OCI-LY7 (cell line): ENCODE data around the gene MYCBPAP. TPM values are rescaled to one million over a fixed set of nuclear protein-coding genes. Genes with fewer than 3 reads are reported as not detected.

Experiments used
- BruUV-seq: library from RNA; stranded (reverse); fragments of 400-500 nt; replicated peaks from 2 replicates; lab custom pipeline; 2021; lab: Mats Ljungman, UMichigan
- CTCF ChIA-PET: fragments of 300-600 bp; sonication (Branson Sonifier 250); formaldehyde crosslinking; loops from one replicate; lab custom pipeline; 2022; ENCODE audit warnings: antibody characterized with exemption; ENCODE audit not compliant: unreplicated experiment; lab: Charles Lee
- POLR2A ChIA-PET: fragments of 300-600 bp; sonication (Branson Sonifier 250); formaldehyde crosslinking; loops from one replicate; lab custom pipeline; 2022; ENCODE audit warnings: antibody characterized with exemption; lab: Charles Lee
- DNase-seq: peaks from one replicate; pipeline ENCODE4 v3.0.0-alpha.2; 2015; ENCODE audit warnings: low spot score
- H2AFZ ChIP-seq: fragments of 200-600 bp; sonication (generic), shearing (Covaris generic); 2 replicates; pipeline ENCODE4 v1.6.1; 2014; ENCODE audit warnings: mild to moderate bottlenecking, antibody characterized with exemption, low read length, moderate library complexity
- H3K27ac ChIP-seq: fragments of 200-600 bp; sonication (generic); 2 replicates; pipeline ENCODE4 v1.5.1; 2014; ENCODE audit warnings: mixed run types, low read depth, mild to moderate bottlenecking, moderate library complexity, low read length, inconsistent platforms; ENCODE audit not compliant: poor library complexity, severe bottlenecking
- H3K36me3 ChIP-seq: fragments of 200-600 bp; sonication (generic); 2 replicates; pipeline ENCODE4 v1.6.1; 2014; ENCODE audit warnings: mild to moderate bottlenecking, antibody characterized with exemption, low read length, moderate library complexity, mixed read lengths; ENCODE audit not compliant: insufficient read depth
- H3K4me1 ChIP-seq: fragments of 200-600 bp; sonication (generic); 2 replicates; pipeline ENCODE4 v1.5.1; 2014; ENCODE audit warnings: mild to moderate bottlenecking, low read length; ENCODE audit not compliant: insufficient read depth, poor library complexity, severe bottlenecking
- H3K4me2 ChIP-seq: fragments of 200-600 bp; sonication (generic); 2 replicates; pipeline ENCODE4 v1.6.1; 2014; ENCODE audit warnings: mild to moderate bottlenecking, low read length
- H3K4me3 ChIP-seq: fragments of 200-600 bp; sonication (generic); 2 replicates; pipeline ENCODE4 v1.5.1; 2014; ENCODE audit warnings: mild to moderate bottlenecking, low read depth, low read length; ENCODE audit not compliant: poor library complexity, severe bottlenecking
- H3K79me2 ChIP-seq: fragments of 200-600 bp; sonication (generic); 2 replicates; pipeline ENCODE4 v1.6.1; 2016; ENCODE audit warnings: low read depth, mild to moderate bottlenecking, low read length, moderate library complexity, mixed read lengths; ENCODE audit not compliant: insufficient read depth
- H3K9me2 ChIP-seq: fragments of 200-600 bp; sonication (generic); 2 replicates; pipeline ENCODE4 v1.6.1; 2016; ENCODE audit warnings: mild to moderate bottlenecking, low read length, mixed read lengths; ENCODE audit not compliant: insufficient read depth
- H3K9me3 ChIP-seq: fragments of 200-600 bp; sonication (generic); 2 replicates; pipeline ENCODE4 v1.6.1; 2014; ENCODE audit warnings: mild to moderate bottlenecking, mixed run types, low read length, mixed read lengths
- H4K20me1 ChIP-seq: fragments of 200-600 bp; sonication (generic); 2 replicates; pipeline ENCODE4 v1.6.1; 2014; ENCODE audit warnings: mild to moderate bottlenecking, antibody characterized with exemption, low read length, moderate library complexity, mixed read lengths; ENCODE audit not compliant: insufficient read depth
- CTCF ChIP-seq: fragments of 200-600 bp; sonication (generic); conservative IDR thresholded peaks from 2 replicates; pipeline ENCODE4 v1.5.1; 2014; ENCODE audit warnings: mild to moderate bottlenecking, antibody characterized with exemption, low read length, moderate library complexity, mixed read lengths
- EZH2phosphoT487 ChIP-seq: fragments of 200-600 bp; sonication (generic); IDR thresholded peaks from 2 replicates; pipeline ENCODE4 v1.6.1; 2018; ENCODE audit warnings: low read depth, borderline replicate concordance, mild to moderate bottlenecking, mixed run types, antibody characterized with exemption, low read length, moderate library complexity, mixed read lengths
- intact Hi-C: fragments of 100-400 bp; cut with micrococcal nuclease; formaldehyde crosslinking; loops from one replicate; pipeline ENCODE4 v1.10.0; 2022; ENCODE audit not compliant: unreplicated experiment
- total RNA-seq, 2 experiments: library from RNA; depleted of rRNA in 1 of 2; stranded (reverse); fragments of >200 nt in 1 of 2; shearing (Covaris generic) in 1 of 2; gene quantifications; 2 replicates each; pipeline ENCODE4 v1.2.3, GENCODE V29; 2014 to 2022

The MYCBPAP gene
- total RNA-seq, 2 experiments from 2014 or later: 5.0 to 6.8 TPM

- TF ChIP-seq CTCF: peak; percentile 70
- no peak for TF ChIP-seq EZH2phosphoT487
- POLR2A ChIA-PET: interaction anchor here (0.5 kb wide), 1 partner anchor 208 kb away, joined by 3 read pairs; no protein-coding TSS in a partner anchor
Measured at GRCh38 chr17:50550661-50551432, 42.6 kb downstream of the MYCBPAP start.

DNA sequence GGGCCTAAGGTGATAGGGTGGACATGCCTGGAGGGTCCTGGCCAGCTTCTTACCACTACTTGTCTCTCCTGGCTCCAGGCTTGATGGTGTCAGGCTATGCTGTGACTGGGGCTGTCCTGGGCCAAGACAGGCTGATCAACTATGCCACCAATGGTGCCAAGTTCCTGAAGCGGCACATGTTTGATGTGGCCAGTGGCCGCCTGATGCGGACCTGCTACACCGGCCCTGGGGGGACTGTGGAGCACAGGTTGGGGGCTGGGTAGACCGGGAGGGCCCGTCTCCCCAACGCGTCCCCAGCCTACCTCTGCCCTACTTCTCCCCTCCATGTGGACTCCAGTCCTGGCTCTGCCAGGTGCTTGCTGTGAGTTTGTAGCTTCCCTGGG, 43.2 kb downstream of the MYCBPAP start:
- Histone ChIP-seq H4K20me1 (no peaks in the 10 kb centered on the region), H3K36me3 (no peaks in the 10 kb centered on the region), H3K9me2 (no peaks in the 10 kb centered on the region), H3K4me1 (peaks cover 7% of the 10 kb centered on the region), H3K4me2 (no peak overlapping the region), H2AFZ (no peak overlapping the region), H3K79me2 (no peaks in the 10 kb centered on the region), H3K9me3 (no peaks in the 10 kb centered on the region), H3K27ac (no peak overlapping the region), H3K4me3 (no peak overlapping the region)
- no peak for TF ChIP-seq EZH2phosphoT487
- no peak for TF ChIP-seq CTCF
- POLR2A ChIA-PET: no interaction called here
- intact Hi-C loops: no loop called here
- no TSS peak for BruUV-seq
- CTCF ChIA-PET: interaction anchor here (0.6 kb wide), 1 partner anchor 75 kb away, joined by 3 read pairs; no protein-coding TSS in a partner anchor
- no peak for DNase-seq

More at GRCh38 chr17:50550661-50551432, 42.6 kb downstream of the MYCBPAP start:
- intact Hi-C loops: no loop called here
- no peaks in the 10 kb centered on the region for H3K9me2 ChIP-seq
- no TSS peak for BruUV-seq
- no peaks in the 10 kb centered on the region for H4K20me1 ChIP-seq
- CTCF ChIA-PET: interaction anchor here (0.6 kb wide), 1 partner anchor 75 kb away, joined by 3 read pairs; no protein-coding TSS in a partner anchor
- peak; percentile 44 for DNase-seq
- H3K4me3 ChIP-seq: no peak overlapping the region
- no peak overlapping the region for H3K27ac ChIP-seq
- H3K4me1 ChIP-seq: peaks cover 7% of the 10 kb centered on the region
- no peaks in the 10 kb centered on the region for H3K79me2 ChIP-seq
- no peaks in the 10 kb centered on the region for H3K9me3 ChIP-seq
- H3K36me3 ChIP-seq: no peaks in the 10 kb centered on the region
- H3K4me2 ChIP-seq: no peak overlapping the region
- H2AFZ ChIP-seq: no peak overlapping the region

DNA sequence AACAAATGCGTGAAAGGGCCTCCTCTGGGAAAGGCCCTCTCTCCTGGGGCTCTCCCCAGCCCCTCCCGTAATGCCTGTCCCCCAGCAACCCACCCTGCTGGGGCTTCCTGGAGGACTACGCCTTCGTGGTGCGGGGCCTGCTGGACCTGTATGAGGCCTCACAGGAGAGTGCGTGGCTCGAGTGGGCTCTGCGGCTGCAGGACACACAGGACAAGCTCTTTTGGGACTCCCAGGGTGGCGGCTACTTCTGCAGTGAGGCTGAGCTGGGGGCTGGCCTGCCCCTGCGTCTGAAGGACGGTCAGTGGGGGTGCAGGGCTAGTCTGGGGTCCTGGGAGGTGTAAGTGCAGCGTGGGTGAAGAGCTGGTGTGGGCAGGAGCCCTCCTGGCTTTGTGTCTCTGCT, 43.6 kb downstream of the MYCBPAP start:
- Histone ChIP-seq H3K9me2 (no peaks in the 10 kb centered on the region), H3K4me1 (peaks cover 7% of the 10 kb centered on the region), H3K27ac (no peak overlapping the region), H4K20me1 (no peaks in the 10 kb centered on the region), H2AFZ (no peak overlapping the region), H3K4me3 (no peak overlapping the region), H3K9me3 (no peaks in the 10 kb centered on the region), H3K36me3 (no peaks in the 10 kb centered on the region), H3K79me2 (no peaks in the 10 kb centered on the region), H3K4me2 (no peak overlapping the region)
- no peak for DNase-seq
- ChIA-PET CTCF (interaction anchor here (0.6 kb wide), 1 partner anchor 72 kb away, joined by 3 read pairs; no protein-coding TSS in a partner anchor), POLR2A (no interaction called here)
- TF ChIP-seq EZH2phosphoT487 (no peak), CTCF (no peak)
- intact Hi-C loops: no loop called here
- no TSS peak for BruUV-seq
